Measurements from ENCODE around the gene S1PR2.

GRCh38 chr19:10252707-10253106 lies 21.6 kb upstream of the S1PR2 start:
- TF ChIP-seq CTCF (IDR thresholded peaks at IDR 0.05) = no peak
- no peak for TF ChIP-seq POLR2A (IDR thresholded peaks at IDR 0.05)
